Neural crest cell (in vitro differentiated cells): ENCODE measurements around the gene ASB10. TPM values are rescaled to one million over a fixed set of nuclear protein-coding genes. Genes with fewer than 3 reads are reported as not detected.

Source experiments
- DNase-seq: peaks from one replicate; pipeline ENCODE4 v3.0.0; 2021; ENCODE audit warnings: low read depth, mixed read lengths, low spot score
- H3K27ac Mint-ChIP-seq: one replicate; pipeline ENCODE4 v1.8.0; 2021; ENCODE audit warnings: mild to moderate bottlenecking, mixed read lengths; ENCODE audit not compliant: unreplicated experiment
- H3K27me3 Mint-ChIP-seq: 2 replicates; pipeline ENCODE4 v1.8.0; 2021; ENCODE audit warnings: low read depth, mild to moderate bottlenecking, mixed read lengths
- H3K36me3 Mint-ChIP-seq: 2 replicates; pipeline ENCODE4 v1.8.0; 2021; ENCODE audit warnings: low read depth, mild to moderate bottlenecking, mixed read lengths
- H3K4me1 Mint-ChIP-seq: 2 replicates; pipeline ENCODE4 v1.8.0; 2021; ENCODE audit warnings: mixed read lengths
- H3K4me3 Mint-ChIP-seq: one replicate; pipeline ENCODE4 v1.8.0; 2021; ENCODE audit warnings: mild to moderate bottlenecking, mixed read lengths
- H3K9me3 Mint-ChIP-seq: 2 replicates; pipeline ENCODE4 v1.8.0; 2021; ENCODE audit warnings: mixed read lengths
- CTCF ChIP-seq: fragments of 200-600 bp; sonication (generic); conservative IDR thresholded peaks from 2 replicates; pipeline ENCODE4 v1.5.0; 2021; ENCODE audit warnings: antibody characterized with exemption, mild to moderate bottlenecking
- total RNA-seq: library from RNA; stranded (reverse); gene quantifications from 2 replicates; pipeline ENCODE4 v1.2.1, GENCODE V29; 2021

Gene ASB10
- total RNA-seq, 1 donor from 2014 or later = not detected

DNA sequence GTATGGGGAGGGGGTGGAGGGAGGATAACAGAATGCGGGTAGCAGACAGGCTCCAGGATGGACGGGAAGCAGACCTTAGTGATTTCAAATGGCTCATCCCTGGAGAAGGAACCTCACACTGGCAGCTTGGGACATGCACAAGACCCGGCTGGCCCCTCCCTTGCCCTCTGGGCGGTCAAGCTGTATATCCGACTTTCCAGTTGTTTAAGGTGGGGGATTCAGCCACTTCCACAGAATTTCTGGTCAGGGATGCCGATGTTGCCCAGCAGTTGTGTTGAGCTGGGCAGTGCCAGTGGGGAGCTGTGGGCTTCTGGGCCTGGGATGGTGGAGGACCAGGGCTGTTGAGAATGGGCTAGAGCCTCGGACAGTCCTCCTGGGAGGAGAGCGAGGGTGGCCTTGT, 58.3 kb downstream of the ASB10 start:
- Mint-ChIP-seq H3K27me3 (no peaks in the 10 kb centered on the region), H3K27ac (no peak overlapping the region), H3K4me3 (peak overlapping the region; percentile 75), H3K9me3 (no peaks in the 10 kb centered on the region), H3K4me1 (peaks cover 23% of the 10 kb centered on the region), H3K36me3 (peaks cover 4% of the 10 kb centered on the region)
- DNase-seq = no peak
- no peak for TF ChIP-seq CTCF

GRCh38 chr7:151128144-151128543, 58.9 kb downstream of the ASB10 start:
- peak overlapping the region; percentile 75 for H3K4me3 Mint-ChIP-seq
- peaks cover 24% of the 10 kb centered on the region for H3K4me1 Mint-ChIP-seq
- no peak for DNase-seq
- no peaks in the 10 kb centered on the region for H3K9me3 Mint-ChIP-seq
- H3K27me3 Mint-ChIP-seq = no peaks in the 10 kb centered on the region
- no peak overlapping the region for H3K27ac Mint-ChIP-seq
- H3K36me3 Mint-ChIP-seq = peaks cover 4% of the 10 kb centered on the region
- TF ChIP-seq CTCF = no peak

DNA sequence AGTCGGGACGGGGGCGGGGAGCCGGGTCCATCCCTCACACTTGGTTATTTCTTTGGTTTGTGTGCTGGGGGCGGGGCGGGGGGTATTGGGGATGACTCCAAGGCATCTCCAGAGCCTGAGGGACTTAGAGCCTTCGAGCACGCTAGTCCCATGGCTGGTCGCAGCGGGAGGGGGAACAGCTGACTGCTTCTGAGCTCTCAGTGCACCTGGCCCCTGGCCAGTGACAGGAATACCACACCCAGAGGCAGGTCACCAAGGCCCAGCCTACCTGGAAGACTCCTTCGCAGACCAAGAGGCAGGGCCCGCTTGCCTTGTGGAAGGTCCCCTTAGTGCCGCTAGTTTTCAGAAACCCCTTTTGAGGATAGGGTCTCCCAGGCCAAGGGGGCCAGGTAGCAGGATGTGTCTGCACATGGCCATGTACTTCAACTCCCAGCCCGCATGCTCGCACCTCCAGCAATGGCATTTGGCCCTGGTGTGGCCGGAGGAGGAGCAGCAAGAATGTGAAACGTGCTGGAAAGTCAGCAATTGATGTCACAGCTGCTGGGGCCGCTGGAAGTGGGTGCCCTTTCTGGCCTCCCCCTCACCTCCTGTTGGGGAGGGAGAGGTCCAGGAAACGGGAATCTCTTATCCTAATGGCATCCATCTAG, 60.4 kb downstream of the ASB10 start:
- TF ChIP-seq CTCF = no peak
- DNase-seq = no peak
- Mint-ChIP-seq H3K4me1 (peaks cover 26% of the 10 kb centered on the region), H3K9me3 (no peaks in the 10 kb centered on the region), H3K27ac (no peak overlapping the region), H3K36me3 (peaks cover 4% of the 10 kb centered on the region), H3K27me3 (no peaks in the 10 kb centered on the region), H3K4me3 (no peak overlapping the region)

DNA sequence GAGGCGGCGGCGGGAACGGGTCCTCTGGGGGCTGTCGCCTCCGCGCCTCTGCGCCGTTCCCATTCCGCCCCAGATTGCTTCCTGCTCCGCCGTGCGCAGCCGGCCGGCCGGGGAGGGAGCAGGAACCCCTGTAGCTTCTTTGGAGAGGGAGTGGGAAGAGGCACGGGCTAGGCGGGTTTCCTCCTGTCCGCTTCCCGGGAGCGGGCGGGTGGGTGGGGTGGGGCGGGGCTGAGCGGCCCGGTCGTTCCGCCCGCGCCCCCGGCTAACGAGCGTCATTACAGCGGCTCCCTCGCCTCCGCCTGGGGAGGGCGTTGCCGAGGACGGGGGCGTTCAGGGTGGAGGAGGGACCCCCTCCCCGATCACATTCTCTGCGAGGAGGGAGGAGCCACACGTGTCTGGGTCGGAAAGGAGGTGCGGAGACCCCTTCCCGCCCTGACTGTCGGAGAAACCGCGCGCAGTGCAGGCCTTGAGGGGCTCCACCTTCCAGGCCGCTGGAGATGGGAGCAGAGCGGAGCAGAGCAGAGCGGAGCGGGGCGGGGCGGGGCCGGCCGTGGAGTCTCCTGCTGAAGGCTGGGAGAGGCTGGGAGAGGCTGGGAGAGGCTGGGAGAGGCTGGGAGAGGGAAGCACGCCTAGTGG, 61.1 kb downstream of the ASB10 start:
- TF ChIP-seq CTCF = no peak
- H3K36me3 Mint-ChIP-seq = peaks cover 4% of the 10 kb centered on the region
- peak overlapping the region; percentile 81 for H3K4me3 Mint-ChIP-seq
- H3K27me3 Mint-ChIP-seq = no peaks in the 10 kb centered on the region
- peaks cover 29% of the 10 kb centered on the region for H3K4me1 Mint-ChIP-seq
- H3K27ac Mint-ChIP-seq = no peak overlapping the region
- H3K9me3 Mint-ChIP-seq = no peaks in the 10 kb centered on the region
- DNase-seq = no peak

Other genes starting within 250 kb of the ASB10 start
- gene KCNH2, start 208.9 kb downstream of the ASB10 start, total RNA-seq = 10.7 and 12.4 TPM in 2 replicates
- gene NOS3, start 196.2 kb downstream of the ASB10 start, total RNA-seq = 6.1 and 7.4 TPM in 2 replicates
- 8.0 and 9.2 TPM in 2 replicates for gene ATG9B, start 162.8 kb downstream of the ASB10 start, total RNA-seq
- gene ABCB8, start 158.8 kb downstream of the ASB10 start, total RNA-seq = 42.3 and 43.5 TPM in 2 replicates
- gene ASIC3, start 138.7 kb downstream of the ASB10 start, total RNA-seq = 4.7 and 6.0 TPM in 2 replicates
- gene CDK5, start 129.4 kb downstream of the ASB10 start, total RNA-seq = 38.9 TPM in 2 replicates
- gene SLC4A2, start 127.7 kb downstream of the ASB10 start, total RNA-seq = 139 and 141 TPM in 2 replicates
- 82.4 and 86.1 TPM in 2 replicates for gene FASTK, start 106.4 kb downstream of the ASB10 start, total RNA-seq
- gene TMUB1, start 103.8 kb downstream of the ASB10 start, total RNA-seq = 44.9 and 46.5 TPM in 2 replicates
- 128 and 139 TPM in 2 replicates for gene AGAP3, start 100.8 kb downstream of the ASB10 start, total RNA-seq
- 2.0 and 2.4 TPM in 2 replicates for gene GBX1, start 19.6 kb downstream of the ASB10 start, total RNA-seq
- not detected in 2 replicates for gene H2BK1, start 23.2 kb upstream of the ASB10 start, total RNA-seq
- gene ABCF2, start 40.0 kb upstream of the ASB10 start, total RNA-seq = 67.0 and 68.2 TPM in 2 replicates
- gene CHPF2, start 45.2 kb upstream of the ASB10 start, total RNA-seq = 33.1 and 34.1 TPM in 2 replicates
- 46.7 and 50.7 TPM in 2 replicates for gene SMARCD3, start 61.4 kb upstream of the ASB10 start, total RNA-seq
- gene NUB1, start 154.6 kb upstream of the ASB10 start, total RNA-seq = 32.6 and 33.2 TPM in 2 replicates
- gene WDR86, start 222.8 kb upstream of the ASB10 start, total RNA-seq = 24.8 and 29.8 TPM in 2 replicates